GM21825 (cell line): Measurements from ENCODE around the gene EDAR.

Experiments used
- ATAC-seq: cut with Tn5 transposase; IDR thresholded peaks from one replicate; pipeline ENCODE4 v1.9.1; 2021; ENCODE audit warnings: mild to moderate bottlenecking, moderate library complexity; ENCODE audit not compliant: unreplicated experiment

EDAR gene

DNA sequence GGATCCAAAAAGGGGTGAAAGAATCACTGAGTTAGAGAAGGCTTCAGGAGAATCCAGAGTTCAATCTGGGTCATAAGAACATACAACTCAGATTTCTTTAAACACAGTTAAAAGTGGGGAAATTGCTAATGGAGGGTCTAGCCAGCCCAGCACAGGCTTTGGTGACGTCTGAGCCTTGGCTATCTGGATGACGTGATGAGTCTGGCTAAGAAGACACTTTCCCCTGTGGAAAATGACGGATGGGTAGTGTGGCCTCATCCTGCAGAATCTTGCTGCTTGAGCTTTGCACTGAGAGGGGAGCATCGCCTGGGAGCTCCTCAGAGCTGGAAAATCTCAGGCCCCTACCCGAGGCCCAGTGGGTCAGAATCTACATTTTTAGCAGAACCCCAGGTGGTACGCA lies 19.2 kb downstream of the EDAR start:
- ATAC-seq: no peak

DNA sequence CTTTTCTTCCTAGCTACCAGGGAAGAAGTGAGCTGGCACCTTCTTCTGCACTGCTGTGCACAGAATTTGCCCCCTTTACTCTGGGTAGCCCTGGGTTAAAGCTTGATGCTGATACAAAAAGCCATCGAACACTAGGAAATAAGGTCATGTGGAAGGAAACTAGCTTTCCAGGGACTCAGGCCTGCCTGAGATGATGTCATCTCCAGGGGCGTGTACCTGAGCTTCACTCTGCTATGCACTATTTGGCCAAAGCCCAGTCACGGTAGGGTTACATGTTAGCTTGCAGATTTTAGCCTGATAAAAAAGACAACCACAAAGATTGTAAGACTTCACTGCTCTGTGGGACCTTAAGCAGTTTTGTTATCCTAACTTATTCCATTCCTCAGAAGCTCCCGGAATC lies 20.4 kb downstream of the EDAR start:
- ATAC-seq: no peak

DNA sequence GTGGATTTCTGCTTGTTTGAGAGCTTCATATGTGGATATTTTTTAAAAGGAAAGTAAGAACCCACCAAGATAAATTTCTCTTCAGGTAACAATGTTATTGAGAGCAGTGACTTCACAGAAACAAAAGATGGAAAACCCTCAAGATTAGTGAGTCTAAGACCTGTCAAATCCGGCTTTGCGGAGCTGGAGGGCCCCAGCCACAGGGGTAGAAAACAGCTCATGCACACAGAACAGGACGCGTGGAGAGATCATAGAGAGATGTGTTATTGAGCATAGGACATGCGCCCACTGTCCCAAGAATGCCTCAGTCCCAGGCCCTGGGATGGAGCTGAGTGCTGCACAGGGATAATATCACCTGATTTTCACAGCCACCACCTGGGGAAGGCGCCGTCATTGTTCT lies 21.3 kb downstream of the EDAR start:
- ATAC-seq: no peak

DNA sequence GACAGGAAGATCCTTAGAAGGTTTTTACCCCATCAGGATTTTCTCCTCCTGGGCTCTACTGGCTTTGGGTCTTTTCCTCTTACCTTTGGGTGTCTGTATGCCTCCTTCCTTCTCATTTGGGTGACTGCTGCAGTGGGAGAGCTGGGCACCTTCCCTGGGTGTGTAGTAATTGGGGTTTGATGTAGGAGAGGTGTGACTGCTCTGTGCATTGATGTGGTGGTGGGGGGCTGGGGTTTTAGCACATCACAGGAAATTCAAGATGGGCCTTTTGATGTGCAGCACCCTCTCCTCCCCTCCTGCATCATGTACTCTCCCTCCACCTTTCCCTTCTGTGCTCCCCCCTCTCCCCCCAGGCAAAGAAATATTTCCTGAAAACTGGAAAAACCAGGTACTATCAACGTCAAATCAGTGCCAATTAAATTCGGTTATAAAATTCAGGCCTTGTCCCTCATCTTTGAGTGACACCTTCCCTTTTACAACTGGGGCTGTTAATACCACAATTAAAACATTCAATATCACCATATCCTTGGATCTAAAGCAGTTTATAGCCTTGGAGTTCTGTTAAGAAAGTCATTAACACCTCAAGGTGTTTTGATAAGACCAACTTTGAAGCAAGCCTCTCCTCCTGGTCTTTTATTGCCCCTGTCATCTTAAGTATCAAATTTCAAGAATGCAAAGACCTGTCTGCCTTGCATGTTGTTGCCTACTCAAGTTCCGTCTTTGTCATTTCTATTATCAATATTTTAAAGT lies 23.3 kb downstream of the EDAR start:
- ATAC-seq: no peak

DNA sequence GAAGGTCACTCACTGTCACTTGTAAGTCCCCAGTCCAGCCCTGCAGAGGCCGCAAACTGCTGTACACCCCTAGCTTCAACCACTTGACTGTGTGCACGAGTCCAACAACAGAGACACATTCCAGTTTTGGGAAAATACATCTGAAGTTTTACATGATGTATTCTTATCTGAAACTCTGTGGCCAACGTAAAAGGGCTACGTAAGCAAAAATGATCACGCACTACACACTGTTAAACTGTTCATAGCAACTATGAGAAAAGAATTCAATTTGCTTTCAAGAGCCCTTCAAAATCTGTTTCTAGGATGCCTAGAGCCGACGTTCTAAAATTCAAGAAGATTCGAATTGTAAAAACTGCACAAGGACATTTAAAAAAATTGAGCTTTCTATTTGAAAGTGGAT lies 26.0 kb downstream of the EDAR start:
- ATAC-seq: no peak

DNA sequence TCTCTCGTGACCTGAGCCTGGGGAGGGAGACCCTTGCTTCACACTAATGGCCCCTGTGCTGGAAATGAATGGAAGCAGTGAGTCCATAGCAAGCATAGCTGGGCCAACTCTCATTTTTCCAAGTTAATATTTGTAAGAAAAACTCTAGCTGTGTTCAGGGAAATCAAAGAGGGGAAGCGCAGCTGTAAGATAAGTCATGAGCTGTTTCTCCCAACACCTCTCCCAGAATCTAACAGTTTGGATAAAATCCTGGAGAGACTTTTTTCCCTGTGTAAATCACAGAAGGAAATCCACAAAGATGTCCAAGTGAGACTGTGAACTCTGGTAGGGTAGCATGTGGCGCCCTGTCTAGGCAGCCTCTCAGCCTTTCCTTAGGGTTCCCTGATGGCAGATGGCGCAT lies 27.2 kb downstream of the EDAR start:
- no peak for ATAC-seq

DNA sequence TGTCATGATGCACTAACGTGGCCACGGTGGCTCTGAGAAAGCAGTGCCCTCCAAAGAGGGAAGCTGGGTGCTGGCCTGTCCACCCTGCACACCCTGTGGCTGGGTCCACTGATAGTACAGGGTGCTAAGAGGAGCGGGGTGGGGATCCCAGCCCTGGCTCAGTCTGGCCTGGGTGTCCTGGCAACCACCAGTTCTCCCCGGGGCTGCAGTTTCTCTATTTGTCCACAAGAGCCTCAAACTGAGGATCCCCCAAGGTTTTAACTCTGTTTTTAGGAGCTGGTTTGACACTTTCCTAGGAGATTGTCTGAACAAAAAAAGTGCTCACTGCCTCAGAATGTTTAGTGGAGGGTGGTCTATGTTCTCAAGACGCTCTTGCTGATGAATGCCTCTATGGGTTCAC lies 29.0 kb downstream of the EDAR start:
- ATAC-seq: no peak

DNA sequence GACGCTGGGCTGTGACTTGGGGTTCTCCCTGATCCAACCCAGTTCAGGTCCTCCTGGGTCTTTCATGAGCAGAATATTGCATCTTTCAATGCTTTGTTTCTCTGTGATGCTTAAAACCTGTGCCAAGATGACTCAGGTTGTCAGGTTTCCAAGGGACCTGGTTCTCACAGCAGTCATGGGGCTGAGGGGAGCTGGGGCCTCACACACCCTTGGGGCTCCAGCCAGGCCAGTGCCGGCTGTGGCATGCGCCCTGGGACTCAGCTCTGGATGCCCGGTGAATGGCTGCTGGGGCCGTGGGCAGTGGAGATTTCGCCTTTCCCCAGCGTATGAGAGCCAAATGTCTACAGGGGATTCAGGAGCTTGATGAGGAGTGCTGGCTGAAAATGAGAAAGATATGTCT lies 29.6 kb downstream of the EDAR start:
- no peak for ATAC-seq

DNA sequence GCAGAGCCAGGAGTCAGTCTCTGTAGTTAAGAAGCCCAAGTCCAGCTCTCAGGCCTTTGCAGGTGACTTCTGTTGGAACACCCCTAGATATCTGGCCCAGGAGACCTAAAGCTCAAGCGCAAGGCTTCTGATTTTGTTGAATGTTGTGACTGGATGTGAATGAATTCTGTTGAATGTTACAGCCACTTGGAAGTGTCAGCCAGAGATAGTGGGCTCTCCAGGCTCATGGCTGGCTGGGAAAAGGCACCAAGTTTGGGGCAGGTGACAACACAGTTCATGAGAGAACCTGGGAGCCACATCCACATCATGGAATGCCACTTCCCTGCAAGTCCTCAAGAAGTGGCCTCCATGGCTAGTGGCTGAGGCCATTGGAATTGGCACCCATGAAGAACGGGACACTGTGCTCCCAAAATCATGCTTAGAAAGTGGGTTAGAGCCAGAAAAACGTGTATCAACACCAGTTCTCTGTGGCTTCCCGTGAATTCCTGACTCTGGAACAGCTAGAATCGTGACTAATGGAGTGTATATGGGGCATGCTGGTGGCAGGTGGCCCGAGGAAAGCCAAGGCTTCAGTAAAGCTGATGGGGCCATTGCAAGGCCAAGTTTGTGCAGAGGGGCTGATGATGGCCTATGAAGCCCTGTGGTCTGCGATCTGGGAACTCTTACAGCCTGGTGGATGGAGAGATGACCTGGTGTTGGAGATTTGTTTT lies 30.2 kb downstream of the EDAR start:
- ATAC-seq: no peak

DNA sequence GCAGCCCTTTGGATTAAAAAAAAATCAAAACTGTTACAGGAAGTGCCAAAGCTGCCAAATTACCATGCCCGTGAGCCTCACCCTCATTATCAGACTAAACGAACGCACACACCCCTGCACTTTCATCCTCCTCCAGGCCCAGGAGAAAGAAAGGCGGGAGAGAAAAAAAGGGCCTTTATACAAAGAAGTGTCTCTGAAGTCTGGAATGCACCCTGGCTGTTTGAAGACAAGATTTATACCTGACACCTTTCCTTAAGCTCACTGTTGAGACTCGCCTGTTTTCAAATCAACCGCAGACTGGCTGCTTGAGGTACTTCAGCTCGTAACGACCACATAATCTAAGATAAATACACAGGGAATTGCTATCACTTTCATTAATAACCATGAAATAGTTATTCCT lies 31.0 kb downstream of the EDAR start:
- ATAC-seq: no peak

DNA sequence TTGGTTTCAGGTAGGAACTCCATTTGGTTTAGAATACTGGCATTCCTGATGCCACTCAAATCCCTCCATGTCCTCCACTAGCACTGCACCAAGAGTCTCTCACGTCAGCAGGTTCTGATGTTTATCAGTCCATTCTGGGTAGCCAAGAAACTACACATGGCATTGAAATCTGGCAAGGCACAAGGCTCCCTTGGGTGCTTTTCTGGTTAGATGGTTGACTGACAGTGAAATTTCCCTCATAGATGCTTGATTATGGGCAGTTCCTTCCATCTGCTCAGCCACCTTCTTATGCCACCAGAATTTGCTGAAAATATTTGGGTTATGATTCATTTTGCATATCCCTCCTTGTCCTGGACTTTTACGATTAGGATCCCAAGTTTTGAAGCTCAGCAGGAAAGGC lies 32.6 kb downstream of the EDAR start:
- ATAC-seq: no peak

DNA sequence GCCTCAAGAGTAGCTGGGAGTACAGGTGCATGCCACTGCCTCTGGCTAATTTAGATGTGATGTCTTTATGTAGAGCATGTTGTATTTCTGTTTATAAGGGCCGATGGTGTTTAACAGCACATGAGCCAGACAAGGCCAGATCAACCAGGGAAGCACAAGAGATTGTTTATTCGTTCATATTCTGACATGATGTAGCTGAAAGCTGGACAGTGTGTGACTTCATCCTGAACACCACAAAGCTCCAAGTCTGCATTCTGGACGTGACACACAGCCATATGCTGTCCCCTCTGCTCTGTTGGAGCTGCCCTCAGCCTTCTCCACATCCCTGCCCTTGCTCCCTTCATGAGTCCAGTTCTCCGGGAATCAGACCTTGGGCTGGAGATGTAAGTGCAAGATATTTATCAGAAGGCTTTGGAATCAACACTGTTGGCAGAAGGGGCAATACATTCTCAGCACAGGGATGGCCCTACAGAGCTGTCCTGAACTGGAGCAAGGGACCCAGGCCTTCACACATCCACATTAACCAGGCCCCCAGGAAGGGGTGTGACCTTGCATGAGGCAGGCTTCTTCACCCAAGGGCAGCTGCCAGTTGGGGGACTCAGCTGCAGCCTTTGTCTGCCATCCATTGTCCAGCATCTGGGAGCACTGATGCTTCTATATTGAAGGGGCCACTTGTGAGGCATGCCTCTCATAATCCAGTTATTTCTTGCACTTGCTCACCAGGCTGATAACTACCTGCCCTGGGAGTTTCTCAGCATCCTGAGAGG lies 38.5 kb downstream of the EDAR start:
- no peak for ATAC-seq

DNA sequence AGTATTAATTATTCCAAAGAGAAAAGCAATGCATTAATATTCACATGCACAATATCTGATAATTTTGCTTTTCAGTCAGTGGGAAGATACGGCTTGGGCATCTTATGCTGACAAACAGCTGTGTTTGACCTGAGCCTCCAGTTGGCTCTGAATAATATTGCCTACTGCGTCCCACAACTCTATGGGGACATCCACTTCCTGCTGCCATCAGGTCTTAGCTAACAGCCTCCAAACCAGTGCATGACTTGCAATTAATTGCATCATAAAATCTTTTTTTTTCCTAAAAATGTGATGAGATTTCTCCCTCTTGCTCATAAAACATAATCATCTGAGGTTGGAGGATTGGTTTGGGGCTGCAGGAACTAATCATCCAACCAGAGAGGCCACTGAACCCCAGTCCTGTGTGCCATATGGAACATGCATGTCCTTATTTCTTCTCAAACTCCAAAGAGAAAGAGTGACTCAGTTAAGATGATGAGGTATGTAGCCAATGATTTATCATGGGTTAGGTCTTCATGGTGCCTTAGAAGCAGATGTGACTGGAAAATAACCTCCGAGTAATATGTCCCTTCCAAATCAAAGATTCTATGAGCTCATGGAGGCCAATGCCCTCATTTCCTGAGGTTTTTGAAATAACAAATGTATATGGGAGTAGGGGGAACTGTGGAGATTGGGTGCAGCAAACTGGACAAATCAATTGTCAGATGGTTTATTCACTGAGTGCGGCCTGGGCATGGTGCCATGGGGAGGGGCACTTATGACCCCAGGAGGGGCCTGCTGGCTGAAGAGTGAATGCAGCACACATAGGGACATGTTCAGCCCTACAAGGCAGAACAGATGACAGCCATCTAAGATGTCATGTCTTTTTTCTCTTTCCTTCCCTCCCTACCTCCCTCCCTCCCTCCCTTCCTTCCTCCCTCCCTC lies 39.4 kb downstream of the EDAR start:
- ATAC-seq: no peak

DNA sequence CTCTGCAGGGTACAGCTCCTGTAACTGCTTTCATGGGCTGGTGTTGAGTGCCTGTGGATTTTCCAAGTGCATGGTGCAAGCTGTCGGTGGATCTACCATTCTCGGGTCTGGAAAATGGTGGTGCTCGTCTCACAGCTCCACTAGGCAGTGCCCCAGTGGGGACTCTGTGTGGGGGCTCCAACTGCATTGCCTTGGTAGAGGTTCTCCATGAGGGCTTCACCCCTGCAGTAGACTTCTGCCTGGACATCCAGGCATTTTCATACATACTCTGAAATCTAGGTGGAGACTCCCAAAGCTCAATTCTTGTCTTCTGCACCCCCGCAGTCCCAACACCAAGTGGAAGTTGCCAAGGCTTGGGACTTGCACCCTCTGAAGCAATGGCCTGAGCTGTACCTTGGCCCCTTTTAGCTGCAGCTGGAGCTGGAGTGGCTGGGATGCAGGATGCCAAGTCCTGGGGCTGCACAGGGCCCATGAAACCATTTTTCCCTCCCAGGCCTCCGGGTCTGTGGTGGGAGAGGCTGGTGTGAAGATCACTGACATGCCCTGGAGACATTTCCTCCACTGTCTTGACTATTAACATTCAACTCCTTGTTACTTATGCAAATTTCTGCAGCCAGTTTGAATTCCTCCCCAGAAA lies 41.6 kb downstream of the EDAR start:
- ATAC-seq: no peak

DNA sequence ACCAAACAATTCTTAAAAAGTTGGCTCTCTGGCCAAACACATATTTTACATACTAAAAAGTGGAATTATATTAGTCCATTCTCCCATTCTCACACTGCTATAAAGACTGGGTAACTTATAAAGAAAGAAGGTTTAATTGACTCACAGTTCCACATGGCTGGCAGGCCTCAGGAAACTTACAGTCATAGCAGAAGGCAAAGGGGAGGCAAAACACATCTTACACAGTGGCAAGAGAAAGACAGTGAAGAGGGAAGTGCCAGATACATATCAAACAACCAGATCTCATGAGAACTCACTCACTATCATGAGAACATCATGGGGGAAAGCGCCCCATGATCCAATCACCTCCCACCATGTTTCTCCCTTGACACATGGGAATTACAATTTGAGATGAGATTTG lies 42.6 kb downstream of the EDAR start:
- ATAC-seq: no peak

DNA sequence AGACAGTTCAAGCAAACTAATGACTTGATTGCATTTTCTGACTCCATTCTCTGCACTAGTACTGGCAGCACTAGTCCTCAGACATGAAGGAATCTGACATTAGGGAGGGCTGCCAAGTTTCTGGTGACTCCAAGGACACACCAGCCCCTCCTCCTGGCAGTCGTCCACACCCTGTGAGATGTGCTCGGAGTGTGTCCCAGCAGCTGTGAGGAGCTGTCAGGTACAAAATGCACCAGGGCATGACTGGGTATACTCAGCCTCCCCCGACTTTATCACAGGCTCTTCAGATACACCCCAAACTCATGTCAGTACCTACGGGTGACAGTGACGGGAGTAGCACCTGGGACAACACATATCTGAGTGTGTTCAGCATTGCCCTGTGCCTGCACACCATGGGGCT lies 43.1 kb downstream of the EDAR start:
- no peak for ATAC-seq

DNA sequence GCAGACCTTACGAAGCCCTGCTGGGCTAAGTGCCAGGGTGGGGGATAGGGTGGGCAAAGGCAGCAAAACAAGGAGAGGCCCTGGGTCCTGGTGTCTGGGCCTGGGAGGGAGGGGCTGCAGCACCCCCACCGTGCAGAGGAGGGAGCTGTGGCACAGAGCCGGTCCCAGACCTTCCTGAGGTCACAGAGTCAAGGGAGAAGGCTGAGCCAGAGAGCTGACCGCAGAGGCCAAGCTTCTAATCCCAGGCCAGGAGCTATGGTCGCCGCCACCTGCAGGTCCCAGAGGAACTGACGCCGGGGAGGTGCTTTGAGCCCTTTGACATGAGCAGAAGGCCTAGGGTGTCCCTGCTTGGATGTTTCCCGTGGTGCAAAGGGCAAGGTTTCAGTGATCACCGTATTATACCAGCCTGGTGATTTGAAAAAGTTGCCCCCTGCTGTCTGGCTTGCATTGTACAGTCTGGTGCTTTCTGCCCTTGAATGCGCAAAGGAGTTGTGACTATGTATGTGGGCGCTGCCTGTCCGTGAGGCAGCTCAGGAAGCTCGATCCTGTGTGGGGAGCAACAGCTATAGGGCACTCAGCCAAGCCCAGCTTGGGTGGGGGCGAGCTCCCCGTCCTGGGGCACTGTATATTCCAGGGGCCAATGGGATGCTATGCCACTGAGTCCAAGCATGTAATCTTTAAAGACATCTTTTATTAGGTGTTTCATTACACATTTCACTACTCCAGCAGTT lies 44.3 kb downstream of the EDAR start:
- no peak for ATAC-seq

DNA sequence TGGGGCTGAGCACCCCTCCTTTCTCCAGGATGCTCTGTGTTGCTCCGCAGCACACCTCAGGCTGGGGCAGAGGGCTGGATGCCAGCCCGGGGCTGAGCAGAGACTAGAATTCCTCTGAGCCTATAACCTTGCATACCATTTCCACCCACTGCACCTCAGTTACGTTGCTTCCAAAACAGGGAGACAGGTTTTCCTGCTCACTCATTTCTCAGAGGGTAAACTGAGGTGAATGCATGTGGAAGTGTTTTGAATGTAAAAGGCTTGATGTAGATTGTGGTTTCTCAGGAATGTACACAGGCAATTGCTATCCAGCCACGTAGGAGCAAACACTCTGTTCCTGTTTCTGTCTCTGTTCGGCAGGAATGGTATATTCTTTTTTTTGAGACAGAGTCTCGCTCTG lies 45.3 kb downstream of the EDAR start:
- ATAC-seq: no peak

DNA sequence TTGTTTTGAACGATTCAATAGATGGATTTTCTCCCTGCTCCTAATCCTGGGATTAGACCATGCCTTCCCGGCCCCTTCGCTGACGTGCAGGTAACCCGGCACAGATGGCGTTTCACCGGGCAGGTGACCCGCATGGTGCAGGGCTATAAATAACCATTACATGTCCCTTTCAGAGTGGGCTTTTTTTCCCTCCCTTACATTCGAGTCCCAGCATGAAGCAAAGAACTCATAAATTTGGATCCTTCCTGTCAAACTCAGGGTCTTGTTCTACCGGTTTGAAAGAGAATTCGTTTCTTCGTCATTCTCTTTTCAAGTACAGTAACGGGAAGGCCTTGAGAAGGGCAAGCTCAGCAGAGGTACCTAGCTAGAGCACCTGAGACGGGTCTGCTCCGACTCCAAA lies 46.1 kb downstream of the EDAR start:
- no peak for ATAC-seq
